Hematopoietic multipotent progenitor cell treated with erythropoietin and hydrocortisone succinate and interleukin-3 and kit ligand, for 4 days (in vitro differentiated cells): ENCODE measurements around the gene ANKS6.
A peak's percentile ranks its signal among the peaks of the same experiment; 100 is the strongest.

Experiments
- DNase-seq: peaks from one replicate; pipeline ENCODE4 v3.0.0-alpha.2; 2015

Gene ANKS6

DNA sequence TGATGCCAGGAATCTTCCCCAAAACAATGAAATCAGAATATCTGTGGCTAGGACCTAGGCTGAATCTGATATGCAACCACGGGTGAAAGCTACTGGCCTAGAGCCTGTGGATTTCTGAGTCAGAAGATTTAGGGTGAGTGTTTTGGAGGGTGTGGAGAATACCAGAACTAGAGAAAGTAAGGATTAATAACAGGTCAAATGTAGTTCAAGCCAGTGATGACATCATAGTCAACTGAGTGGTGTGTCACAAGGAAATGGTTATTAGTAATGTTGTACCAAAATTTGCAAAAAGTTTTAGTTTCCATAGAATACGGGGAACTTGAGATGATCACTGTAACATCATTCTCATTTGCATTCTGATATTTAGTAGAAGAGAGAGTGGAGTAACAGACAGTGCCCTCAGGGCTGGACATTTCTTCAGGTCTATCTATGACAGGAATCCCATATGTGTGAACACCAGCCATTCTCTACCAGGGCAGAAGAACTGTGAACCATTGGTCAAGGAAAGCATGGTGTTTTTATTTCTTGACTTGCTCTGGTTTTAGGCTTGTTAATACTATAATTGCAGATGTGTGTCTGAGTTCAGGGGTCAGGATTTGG lies 14.8 kb upstream of the ANKS6 start:
- no peak for DNase-seq

GRCh38 chr9:98810102-98810842 lies 13.9 kb upstream of the ANKS6 start:
- DNase-seq: peak; percentile 34

GRCh38 chr9:98809311-98810101 lies 13.2 kb upstream of the ANKS6 start:
- no peak for DNase-seq

- DNase-seq: no peak
Observed at GRCh38 chr9:98808875-98809274, 12.5 kb upstream of the ANKS6 start.

- peak; percentile 58 for DNase-seq
Observed at GRCh38 chr9:98808411-98808815, 12.1 kb upstream of the ANKS6 start.

DNA sequence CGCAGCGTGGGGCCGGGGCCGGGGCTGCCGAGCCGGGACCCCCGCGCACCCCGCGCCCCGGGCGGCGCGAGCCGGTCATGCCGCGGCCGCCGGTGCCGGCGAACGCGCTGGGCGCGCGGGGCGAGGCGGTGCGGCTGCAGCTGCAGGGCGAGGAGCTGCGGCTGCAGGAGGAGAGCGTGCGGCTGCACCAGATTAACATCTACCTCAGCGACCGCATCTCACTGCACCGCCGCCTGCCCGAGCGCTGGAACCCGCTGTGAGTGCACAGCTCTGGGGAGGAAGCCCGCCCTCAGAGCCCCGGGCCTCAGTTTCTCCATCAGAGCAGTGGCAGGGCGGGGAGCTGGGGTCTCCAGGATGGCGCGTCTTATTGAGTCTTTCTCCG lies 11.4 kb upstream of the ANKS6 start:
- peak; percentile 44 for DNase-seq

DNA sequence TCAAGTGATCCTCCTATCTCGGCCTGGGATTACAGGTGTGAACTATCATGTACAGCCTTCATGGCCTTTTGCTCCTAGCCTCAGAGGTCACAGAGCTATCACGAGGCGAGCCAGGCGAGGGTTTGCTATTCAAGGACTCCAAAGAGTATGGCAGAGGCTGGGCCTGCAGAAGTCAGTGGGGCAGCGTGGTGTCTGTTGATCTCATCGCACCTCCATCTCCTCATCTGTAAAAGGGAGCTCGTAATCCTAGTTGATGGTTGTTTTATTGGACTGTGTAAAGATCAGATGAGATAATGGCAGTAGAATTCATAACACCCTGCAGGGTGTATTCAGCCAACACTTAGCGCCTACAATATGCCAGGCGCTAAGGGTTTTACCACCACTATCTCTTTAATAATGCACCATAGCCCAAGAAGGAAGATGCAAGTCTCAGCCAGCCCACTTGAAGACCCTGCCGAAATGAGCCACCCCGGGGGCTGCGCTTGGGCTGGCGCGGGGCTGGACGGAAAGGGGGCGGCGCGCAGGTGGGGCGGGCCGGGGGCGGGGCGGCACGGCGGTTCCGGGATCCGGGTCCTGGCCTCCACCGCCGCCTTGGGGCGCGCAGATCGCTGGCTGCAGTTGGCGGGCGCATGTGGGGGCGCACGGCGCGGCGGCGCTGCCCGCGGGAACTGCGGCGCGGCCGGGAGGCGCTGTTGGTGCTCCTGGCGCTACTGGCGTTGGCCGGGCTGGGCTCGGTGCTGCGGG lies 10.9 kb upstream of the ANKS6 start, which contains the start of gene GALNT12:
GALNT12 (plus strand) TSS at position 601 of the 744 bp plus-strand sequence; CDS start at position 630, 29 bp downstream.
- peak; percentile 74 for DNase-seq

DNA sequence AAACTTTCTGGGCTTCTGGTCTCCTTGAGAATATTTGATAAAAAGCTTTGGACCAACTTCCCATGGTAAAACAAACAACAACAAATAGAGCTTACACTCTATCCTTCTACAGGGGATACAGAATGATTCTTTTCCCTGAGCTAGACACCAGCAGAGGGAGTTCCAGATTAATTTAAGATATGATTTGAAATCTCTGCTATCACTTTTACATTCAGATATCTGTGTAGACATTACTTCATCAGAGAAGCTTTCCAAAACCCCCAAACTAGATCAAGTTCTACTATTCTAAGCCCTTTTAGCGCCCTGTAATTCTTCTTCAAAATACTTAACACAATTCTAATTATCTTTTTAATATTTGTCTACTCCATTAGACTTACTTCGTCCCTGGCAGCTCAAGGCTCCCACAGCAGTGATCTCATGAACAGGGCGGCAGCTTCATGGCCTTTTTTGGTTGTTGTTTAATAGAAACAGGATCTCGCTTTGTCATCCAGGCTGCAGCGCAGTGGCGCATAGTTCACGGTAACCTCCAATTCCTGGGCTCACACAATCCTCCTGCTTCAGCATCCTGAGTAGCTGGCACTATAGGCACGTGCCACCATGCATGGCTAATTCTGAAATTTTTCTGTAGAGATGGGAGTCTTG lies 10.2 kb upstream of the ANKS6 start:
- DNase-seq: peak; percentile 32

DNA sequence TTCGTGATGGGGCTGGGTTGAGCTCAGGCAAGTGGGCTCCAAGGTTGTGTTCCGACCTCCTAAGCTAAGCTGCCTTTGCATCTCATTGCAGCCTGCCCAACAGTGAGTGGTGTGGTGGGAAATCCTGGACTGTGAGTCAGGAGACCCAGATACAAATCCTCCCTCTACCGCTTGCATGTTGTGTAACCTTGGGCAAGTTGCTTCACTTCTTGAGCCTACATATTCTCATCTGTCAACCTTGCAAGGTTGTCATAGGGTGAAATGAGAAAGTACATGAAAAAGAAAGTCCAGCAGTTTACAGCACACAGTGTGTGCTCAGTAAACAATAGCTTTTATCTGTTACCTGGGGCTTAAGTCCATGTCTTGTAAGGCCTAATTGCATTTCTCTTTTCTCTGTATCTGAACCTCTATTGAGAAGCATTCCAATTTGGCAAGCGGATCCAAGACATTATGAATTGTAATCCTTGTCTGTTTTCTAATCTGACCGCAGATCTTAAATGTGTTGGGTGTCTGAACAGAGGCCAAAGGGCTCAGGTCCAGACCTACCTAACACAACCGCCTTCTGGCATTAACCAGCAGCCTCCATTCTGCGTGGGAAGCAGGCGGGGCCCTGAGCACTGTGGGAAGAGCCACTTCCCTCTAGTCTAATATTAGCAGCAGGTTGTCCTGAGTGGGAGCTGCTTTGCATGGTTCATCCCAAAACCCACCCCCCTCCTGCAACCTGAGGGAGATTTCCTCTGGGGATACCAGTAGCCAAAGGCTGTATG lies 9.3 kb upstream of the ANKS6 start:
- peak; percentile 21 for DNase-seq

- peak; percentile 24 for DNase-seq
Observed at GRCh38 chr9:98804083-98804482, 7.7 kb upstream of the ANKS6 start.

- no peak for DNase-seq
Observed at GRCh38 chr9:98801969-98802371, 5.6 kb upstream of the ANKS6 start.

GRCh38 chr9:98801561-98801960 lies 5.2 kb upstream of the ANKS6 start:
- no peak for DNase-seq

DNA sequence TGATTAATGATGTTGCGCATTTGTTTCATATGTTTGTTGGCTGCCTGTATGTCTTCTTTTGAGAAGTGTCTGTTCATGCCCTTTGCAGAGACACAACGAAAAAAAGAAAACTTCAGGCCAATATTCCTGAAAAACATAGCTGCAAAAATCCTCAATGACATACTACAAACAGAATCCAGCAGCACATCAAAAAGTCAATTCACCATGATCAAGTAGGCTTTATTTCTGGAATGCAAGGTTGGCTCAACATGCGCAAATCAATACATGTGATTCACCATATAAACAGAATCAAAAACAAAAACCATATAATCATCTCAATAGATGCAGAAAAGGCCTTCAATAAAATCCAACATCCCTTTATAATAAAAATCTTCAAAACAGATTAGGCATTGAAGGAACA lies 1.9 kb upstream of the ANKS6 start:
- no peak for DNase-seq

DNA sequence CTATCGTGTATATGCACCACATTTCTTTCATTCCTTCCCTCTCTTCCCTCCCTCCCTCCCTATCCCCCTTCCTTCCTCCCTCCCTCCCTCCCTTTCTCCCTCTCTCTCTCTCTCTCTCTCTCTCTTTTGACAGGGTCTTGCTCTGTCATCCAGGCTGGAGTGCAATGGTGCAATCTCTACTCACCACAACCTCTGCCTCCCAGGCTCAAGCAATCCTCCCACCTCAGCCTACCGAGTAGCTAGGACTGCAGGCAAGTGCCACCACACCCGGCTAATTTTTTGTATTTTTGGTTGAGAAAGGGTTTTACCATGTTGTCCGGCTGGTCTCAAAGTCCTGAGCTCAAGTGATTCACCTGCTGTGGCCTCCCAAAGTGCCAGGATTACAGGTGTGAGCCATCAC lies 1.1 kb upstream of the ANKS6 start:
- no peak for DNase-seq

DNA sequence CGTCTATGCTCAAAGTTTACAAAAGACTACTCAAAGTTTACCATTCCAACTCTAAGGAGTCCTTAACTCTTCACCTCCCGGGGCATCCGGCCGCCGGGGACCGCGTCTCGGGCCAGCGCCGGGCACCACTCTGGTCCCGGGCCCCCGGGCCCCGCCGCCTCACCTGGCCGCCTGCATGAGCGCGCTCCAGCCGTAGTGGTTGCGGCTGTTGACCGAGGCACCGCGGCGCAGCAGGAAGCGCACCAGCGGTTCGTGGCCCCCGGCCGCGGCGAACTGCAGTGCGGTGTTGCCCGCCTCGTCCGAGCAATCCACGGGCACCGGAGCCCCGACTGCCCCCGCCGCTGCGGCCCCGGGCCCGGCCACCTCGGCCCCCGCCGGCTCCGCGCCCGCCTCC lies 388 bp downstream of the ANKS6 start:
- peak; percentile 34 for DNase-seq

GRCh38 chr9:98795295-98795955 lies 930 bp downstream of the ANKS6 start:
- DNase-seq: peak; percentile 11

DNA sequence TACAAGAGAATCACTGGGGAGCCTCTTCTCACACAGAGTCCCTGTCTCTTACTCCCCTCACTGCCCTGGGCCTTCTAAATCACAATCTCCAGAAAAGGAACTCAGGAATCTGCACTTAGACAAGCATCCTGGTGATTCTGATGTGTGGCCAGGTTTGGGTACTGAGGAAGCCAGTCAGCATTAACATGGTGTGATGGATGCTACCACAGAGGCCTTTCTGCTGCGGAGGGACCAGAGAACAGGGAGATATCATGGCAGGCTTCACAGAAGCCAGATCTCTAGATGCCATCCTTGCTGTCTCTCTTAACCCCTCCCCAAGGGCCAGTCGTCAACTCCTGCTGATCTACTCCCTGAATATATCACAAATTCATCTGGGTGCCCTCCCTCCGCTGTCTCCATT lies 1.6 kb downstream of the ANKS6 start:
- DNase-seq: no peak

GRCh38 chr9:98793031-98793430 lies 3.3 kb downstream of the ANKS6 start:
- no peak for DNase-seq

GRCh38 chr9:98791608-98792490 lies 4.5 kb downstream of the ANKS6 start:
- DNase-seq: no peak
